HepG2 (cell line): ENCODE data around the gene DCTN1.

ENCODE experiments used
- BHLHE40 ChIP-seq: IDR thresholded peaks from 2 replicates; pipeline ENCODE4 v1.6.1; 2011; ENCODE audit warnings: low read length, improper control_type of control experiment
- ERF ChIP-seq: IDR thresholded peaks from 2 replicates; pipeline ENCODE4 v1.6.1; 2018; ENCODE audit warnings: missing biosample characterization, missing genetic modification reagents
- FOSL1 ChIP-seq: sonication (generic); formaldehyde crosslinking; IDR thresholded peaks from 2 replicates; pipeline ENCODE4 v1.9.0; 2021; ENCODE audit warnings: missing genetic modification reagents, borderline replicate concordance
- FOXA1 ChIP-seq, 2 experiments: fragments of 450-650 bp in 1 of 2; sonication (generic) in 1 of 2; formaldehyde crosslinking in 1 of 2; IDR thresholded peaks; 2 replicates each; pipeline versions ENCODE4 v1.4.0 to v1.6.1; 2016 to 2020; ENCODE audit warnings: missing genetic modification reagents in 1 of 2
- POLR2A ChIP-seq, 2 experiments: IDR thresholded peaks; 2 replicates each; pipeline ENCODE4 v1.6.1; 2011; ENCODE audit warnings: low read depth in 2 of 2, low read length in 2 of 2, mild to moderate bottlenecking in 1 of 2, moderate library complexity in 1 of 2; ENCODE audit not compliant: insufficient read depth in 1 of 2
- SMAD9 ChIP-seq: sonication (generic); formaldehyde crosslinking; IDR thresholded peaks from 2 replicates; pipeline ENCODE4 v1.5.1; 2020; ENCODE audit warnings: mild to moderate bottlenecking, missing genetic modification reagents
- SP1 ChIP-seq, 2 experiments: fragments of 450-650 bp in 1 of 2; sonication (generic) in 1 of 2; formaldehyde crosslinking in 1 of 2; IDR thresholded peaks; 2 replicates each; pipeline versions ENCODE4 v1.4.0 to v1.6.1; 2016 to 2020; ENCODE audit warnings: missing genetic modification reagents in 1 of 2
- ZSCAN29 ChIP-seq: sonication (generic); formaldehyde crosslinking; conservative IDR thresholded peaks from 2 replicates; pipeline ENCODE4 v1.4.0; 2020; ENCODE audit warnings: mild to moderate bottlenecking, missing genetic modification reagents
- TF ChIP-seq, protein P1 (sequence below): sonication (generic); formaldehyde crosslinking; IDR thresholded peaks from 2 replicates; pipeline ENCODE4 v1.5.0; 2020; ENCODE audit warnings: mild to moderate bottlenecking, missing genetic modification reagents, moderate library complexity
- TF ChIP-seq, protein P2 (sequence below): sonication (generic); formaldehyde crosslinking; IDR thresholded peaks from 2 replicates; pipeline ENCODE4 v1.4.0; 2020; ENCODE audit warnings: low read depth, missing genetic modification reagents
- TF ChIP-seq, protein P3 (sequence below): sonication (generic); formaldehyde crosslinking; IDR thresholded peaks from 2 replicates; pipeline ENCODE4 v1.8.1; 2023; ENCODE audit warnings: mild to moderate bottlenecking, missing genetic modification reagents
- TF ChIP-seq, protein P4 (sequence below): sonication (generic); formaldehyde crosslinking; IDR thresholded peaks from 2 replicates; pipeline ENCODE4 v1.4.0; 2020; ENCODE audit warnings: mild to moderate bottlenecking, missing genetic modification reagents

DNA sequence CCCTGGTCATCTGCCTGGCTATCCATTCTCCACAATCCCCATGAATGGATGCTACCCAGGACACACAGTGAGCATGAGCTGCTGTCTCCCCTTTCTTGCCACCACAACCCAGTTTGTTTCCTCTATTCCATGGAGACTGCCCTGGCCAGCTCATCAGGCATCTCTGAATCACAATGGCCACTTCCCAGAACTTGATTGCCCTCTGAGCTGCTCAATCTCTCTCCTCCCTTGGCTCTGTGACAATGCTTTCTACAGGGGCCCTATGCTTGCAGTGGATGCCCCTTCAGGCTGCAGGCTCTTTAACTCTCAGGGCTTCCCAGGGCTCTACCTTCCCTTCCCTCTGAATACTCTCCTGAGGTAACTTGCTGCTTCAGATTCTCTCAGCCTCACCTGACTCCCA lies 22.5 kb downstream of the DCTN1 start:
- TF ChIP-seq, protein P1, sequence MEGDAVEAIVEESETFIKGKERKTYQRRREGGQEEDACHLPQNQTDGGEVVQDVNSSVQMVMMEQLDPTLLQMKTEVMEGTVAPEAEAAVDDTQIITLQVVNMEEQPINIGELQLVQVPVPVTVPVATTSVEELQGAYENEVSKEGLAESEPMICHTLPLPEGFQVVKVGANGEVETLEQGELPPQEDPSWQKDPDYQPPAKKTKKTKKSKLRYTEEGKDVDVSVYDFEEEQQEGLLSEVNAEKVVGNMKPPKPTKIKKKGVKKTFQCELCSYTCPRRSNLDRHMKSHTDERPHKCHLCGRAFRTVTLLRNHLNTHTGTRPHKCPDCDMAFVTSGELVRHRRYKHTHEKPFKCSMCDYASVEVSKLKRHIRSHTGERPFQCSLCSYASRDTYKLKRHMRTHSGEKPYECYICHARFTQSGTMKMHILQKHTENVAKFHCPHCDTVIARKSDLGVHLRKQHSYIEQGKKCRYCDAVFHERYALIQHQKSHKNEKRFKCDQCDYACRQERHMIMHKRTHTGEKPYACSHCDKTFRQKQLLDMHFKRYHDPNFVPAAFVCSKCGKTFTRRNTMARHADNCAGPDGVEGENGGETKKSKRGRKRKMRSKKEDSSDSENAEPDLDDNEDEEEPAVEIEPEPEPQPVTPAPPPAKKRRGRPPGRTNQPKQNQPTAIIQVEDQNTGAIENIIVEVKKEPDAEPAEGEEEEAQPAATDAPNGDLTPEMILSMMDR (CRISPR knock-in tag) = no peak
- no peak for TF ChIP-seq SMAD9 (CRISPR knock-in tag)
- TF ChIP-seq SP1 (IDR thresholded peaks at IDR 0.05) = no peak
- no peak for TF ChIP-seq SP1 (CRISPR knock-in tag; IDR thresholded peaks at IDR 0.05)
- TF ChIP-seq FOSL1 = no peak
- TF ChIP-seq, protein P2, sequence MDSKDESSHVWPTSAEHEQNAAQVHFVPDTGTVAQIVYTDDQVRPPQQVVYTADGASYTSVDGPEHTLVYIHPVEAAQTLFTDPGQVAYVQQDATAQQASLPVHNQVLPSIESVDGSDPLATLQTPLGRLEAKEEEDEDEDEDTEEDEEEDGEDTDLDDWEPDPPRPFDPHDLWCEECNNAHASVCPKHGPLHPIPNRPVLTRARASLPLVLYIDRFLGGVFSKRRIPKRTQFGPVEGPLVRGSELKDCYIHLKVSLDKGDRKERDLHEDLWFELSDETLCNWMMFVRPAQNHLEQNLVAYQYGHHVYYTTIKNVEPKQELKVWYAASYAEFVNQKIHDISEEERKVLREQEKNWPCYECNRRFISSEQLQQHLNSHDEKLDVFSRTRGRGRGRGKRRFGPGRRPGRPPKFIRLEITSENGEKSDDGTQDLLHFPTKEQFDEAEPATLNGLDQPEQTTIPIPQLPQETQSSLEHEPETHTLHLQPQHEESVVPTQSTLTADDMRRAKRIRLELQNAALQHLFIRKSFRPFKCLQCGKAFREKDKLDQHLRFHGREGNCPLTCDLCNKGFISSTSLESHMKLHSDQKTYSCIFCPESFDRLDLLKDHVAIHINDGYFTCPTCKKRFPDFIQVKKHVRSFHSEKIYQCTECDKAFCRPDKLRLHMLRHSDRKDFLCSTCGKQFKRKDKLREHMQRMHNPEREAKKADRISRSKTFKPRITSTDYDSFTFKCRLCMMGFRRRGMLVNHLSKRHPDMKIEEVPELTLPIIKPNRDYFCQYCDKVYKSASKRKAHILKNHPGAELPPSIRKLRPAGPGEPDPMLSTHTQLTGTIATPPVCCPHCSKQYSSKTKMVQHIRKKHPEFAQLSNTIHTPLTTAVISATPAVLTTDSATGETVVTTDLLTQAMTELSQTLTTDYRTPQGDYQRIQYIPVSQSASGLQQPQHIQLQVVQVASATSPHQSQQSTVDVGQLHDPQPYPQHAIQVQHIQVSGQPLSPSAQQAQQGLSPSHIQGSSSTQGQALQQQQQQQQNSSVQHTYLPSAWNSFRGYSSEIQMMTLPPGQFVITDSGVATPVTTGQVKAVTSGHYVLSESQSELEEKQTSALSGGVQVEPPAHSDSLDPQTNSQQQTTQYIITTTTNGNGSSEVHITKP = no peak
- TF ChIP-seq, protein P3, sequence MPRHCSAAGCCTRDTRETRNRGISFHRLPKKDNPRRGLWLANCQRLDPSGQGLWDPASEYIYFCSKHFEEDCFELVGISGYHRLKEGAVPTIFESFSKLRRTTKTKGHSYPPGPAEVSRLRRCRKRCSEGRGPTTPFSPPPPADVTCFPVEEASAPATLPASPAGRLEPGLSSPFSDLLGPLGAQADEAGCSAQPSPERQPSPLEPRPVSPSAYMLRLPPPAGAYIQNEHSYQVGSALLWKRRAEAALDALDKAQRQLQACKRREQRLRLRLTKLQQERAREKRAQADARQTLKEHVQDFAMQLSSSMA = no peak
- TF ChIP-seq POLR2A (IDR thresholded peaks at IDR 0.05; ENCODE audit: insufficient read depth in 1 of 2, low read depth in 2 of 2, low read length in 2 of 2) = no peak
- no peak for TF ChIP-seq ERF
- TF ChIP-seq, protein P4, sequence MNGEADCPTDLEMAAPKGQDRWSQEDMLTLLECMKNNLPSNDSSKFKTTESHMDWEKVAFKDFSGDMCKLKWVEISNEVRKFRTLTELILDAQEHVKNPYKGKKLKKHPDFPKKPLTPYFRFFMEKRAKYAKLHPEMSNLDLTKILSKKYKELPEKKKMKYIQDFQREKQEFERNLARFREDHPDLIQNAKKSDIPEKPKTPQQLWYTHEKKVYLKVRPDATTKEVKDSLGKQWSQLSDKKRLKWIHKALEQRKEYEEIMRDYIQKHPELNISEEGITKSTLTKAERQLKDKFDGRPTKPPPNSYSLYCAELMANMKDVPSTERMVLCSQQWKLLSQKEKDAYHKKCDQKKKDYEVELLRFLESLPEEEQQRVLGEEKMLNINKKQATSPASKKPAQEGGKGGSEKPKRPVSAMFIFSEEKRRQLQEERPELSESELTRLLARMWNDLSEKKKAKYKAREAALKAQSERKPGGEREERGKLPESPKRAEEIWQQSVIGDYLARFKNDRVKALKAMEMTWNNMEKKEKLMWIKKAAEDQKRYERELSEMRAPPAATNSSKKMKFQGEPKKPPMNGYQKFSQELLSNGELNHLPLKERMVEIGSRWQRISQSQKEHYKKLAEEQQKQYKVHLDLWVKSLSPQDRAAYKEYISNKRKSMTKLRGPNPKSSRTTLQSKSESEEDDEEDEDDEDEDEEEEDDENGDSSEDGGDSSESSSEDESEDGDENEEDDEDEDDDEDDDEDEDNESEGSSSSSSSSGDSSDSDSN = no peak
- no peak for TF ChIP-seq FOXA1 (IDR thresholded peaks at IDR 0.05)
- TF ChIP-seq FOXA1 (CRISPR knock-in tag; IDR thresholded peaks at IDR 0.05) = no peak
- TF ChIP-seq ZSCAN29 (CRISPR knock-in tag) = no peak
- no peak for TF ChIP-seq BHLHE40
